Measurements from ENCODE around the gene GGA3.

DNA sequence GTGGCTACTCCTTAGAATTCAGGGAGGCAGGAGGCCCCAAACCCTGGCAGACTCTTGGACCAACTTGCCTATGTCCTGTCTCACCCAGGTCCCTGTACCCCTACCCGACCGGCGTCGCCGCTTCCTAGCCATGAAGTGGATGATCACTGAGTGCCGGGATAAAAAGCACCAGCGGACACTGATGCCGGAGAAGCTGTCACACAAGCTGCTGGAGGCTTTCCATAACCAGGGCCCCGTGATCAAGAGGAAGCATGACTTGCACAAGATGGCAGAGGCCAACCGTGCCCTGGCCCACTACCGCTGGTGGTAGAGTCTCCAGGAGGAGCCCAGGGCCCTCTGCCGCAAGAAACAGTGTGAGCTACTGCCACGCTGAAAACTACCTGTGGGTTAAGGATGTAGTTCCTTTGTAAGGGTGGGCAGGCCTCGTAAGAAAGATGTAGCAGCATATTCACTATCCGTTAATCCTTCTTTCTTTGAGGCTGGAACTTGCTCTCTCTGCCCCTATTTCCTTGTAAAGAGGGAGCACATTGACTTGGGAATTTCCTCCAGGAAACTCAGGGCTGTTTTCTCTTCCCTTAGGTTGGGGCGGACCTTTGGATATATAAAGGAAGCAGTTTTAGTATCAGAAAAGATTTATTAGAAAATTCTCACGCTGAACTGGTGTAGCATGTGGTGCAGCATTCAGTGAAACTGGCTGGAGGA lies 4.4 kb upstream of the GGA3 start:
- TF ChIP-seq YY1 (IDR thresholded peaks at IDR 0.05; ENCODE audit: extremely low read depth, insufficient replicate concordance, low read depth, low read length) (no peak), CTCF (IDR thresholded peaks at IDR 0.05 in 2 of 3, conservative IDR thresholded peaks at IDR 0.05 in 1 of 3; ENCODE audit: borderline replicate concordance in 1 of 3, insufficient read depth in 1 of 3, low read depth in 2 of 3, low read length in 2 of 3) (no peak), RAD21 (IDR thresholded peaks at IDR 0.05; ENCODE audit: low read depth) (no peak), POLR2AphosphoS5 (IDR thresholded peaks at IDR 0.05; ENCODE audit: low read depth, low read length) (no peak), EGR1 (IDR thresholded peaks at IDR 0.05; ENCODE audit: low read depth) (no peak), POLR2A (IDR thresholded peaks at IDR 0.05; ENCODE audit: borderline replicate concordance, extremely low read depth, insufficient read depth, insufficient read length) (no peak), EZH2phosphoT487 (IDR thresholded peaks at IDR 0.05; ENCODE audit: borderline replicate concordance) (no peak), ZFX (IDR thresholded peaks at IDR 0.05) (no peak), ZNF274 (IDR thresholded peaks at IDR 0.05; ENCODE audit: low read depth, low read length) (no peak), ATF3 (IDR thresholded peaks at IDR 0.05) (no peak)
- TF ChIP-seq, protein P1, sequence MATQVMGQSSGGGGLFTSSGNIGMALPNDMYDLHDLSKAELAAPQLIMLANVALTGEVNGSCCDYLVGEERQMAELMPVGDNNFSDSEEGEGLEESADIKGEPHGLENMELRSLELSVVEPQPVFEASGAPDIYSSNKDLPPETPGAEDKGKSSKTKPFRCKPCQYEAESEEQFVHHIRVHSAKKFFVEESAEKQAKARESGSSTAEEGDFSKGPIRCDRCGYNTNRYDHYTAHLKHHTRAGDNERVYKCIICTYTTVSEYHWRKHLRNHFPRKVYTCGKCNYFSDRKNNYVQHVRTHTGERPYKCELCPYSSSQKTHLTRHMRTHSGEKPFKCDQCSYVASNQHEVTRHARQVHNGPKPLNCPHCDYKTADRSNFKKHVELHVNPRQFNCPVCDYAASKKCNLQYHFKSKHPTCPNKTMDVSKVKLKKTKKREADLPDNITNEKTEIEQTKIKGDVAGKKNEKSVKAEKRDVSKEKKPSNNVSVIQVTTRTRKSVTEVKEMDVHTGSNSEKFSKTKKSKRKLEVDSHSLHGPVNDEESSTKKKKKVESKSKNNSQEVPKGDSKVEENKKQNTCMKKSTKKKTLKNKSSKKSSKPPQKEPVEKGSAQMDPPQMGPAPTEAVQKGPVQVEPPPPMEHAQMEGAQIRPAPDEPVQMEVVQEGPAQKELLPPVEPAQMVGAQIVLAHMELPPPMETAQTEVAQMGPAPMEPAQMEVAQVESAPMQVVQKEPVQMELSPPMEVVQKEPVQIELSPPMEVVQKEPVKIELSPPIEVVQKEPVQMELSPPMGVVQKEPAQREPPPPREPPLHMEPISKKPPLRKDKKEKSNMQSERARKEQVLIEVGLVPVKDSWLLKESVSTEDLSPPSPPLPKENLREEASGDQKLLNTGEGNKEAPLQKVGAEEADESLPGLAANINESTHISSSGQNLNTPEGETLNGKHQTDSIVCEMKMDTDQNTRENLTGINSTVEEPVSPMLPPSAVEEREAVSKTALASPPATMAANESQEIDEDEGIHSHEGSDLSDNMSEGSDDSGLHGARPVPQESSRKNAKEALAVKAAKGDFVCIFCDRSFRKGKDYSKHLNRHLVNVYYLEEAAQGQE (IDR thresholded peaks at IDR 0.05; ENCODE audit: low read depth) = no peak
